ENCODE results near the gene GOLGA7B. TPM values are rescaled to one million over a fixed set of nuclear protein-coding genes. Genes with fewer than 3 reads are reported as not detected.

The GOLGA7B gene
- total and polyA plus RNA-seq, 2 donors (not counting 3 experiments of a cell fraction or from before 2014, with no cell fraction given), result 0.03 TPM; not detected in 1

- dilution Hi-C loops (cut with MboI; ENCODE audit: extremely low pct_ligation_motif_present, low sequenced_read_pairs), result no loop called here
- Histone ChIP-seq H3K4me3 (replicated peaks in 1 of 3; ENCODE audit: insufficient read depth in 1 of 3, low read depth in 1 of 3, low read length in 3 of 3) (no peak overlapping the region), H4K20me1 (replicated peaks; ENCODE audit: control insufficient read depth, extremely low read depth, insufficient read depth, low read length) (no peaks in the 10 kb centered on the region), H3K4me2 (ENCODE audit: insufficient read depth, low read length) (no peak overlapping the region), H3K9me1 (replicated peaks; ENCODE audit: control insufficient read depth, extremely low read depth, insufficient read depth, low read length) (no peaks in the 10 kb centered on the region), H3K27ac (ENCODE audit: insufficient read depth, low read depth, low read length) (no peak overlapping the region), H3K4me1 (ENCODE audit: control insufficient read depth, extremely low read depth, insufficient read depth, low read length) (no peaks in the 10 kb centered on the region), H3K9me3 (replicated peaks; ENCODE audit: control insufficient read depth, insufficient read depth, low read length) (no peaks in the 10 kb centered on the region), H3K27me3 (ENCODE audit: control insufficient read depth in 2 of 2, insufficient read depth in 2 of 2, low read length in 2 of 2) (no peaks in the 10 kb centered on the region), H3K79me2 (ENCODE audit: control insufficient read depth, insufficient read depth, low read length) (no peaks in the 10 kb centered on the region), H3K9ac (replicated peaks; ENCODE audit: extremely low read depth, insufficient read depth, low read length) (no peak overlapping the region), H2AFZ (ENCODE audit: low read depth, low read length) (no peak overlapping the region), H3K36me3 (ENCODE audit: control insufficient read depth in 2 of 2, extremely low read depth in 1 of 2, insufficient read depth in 2 of 2, low read length in 2 of 2) (no peaks in the 10 kb centered on the region)
- TF ChIP-seq, protein P1, sequence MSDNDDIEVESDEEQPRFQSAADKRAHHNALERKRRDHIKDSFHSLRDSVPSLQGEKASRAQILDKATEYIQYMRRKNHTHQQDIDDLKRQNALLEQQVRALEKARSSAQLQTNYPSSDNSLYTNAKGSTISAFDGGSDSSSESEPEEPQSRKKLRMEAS (IDR thresholded peaks at IDR 0.05; ENCODE audit: insufficient read depth, insufficient read length), result no peak
- TF ChIP-seq MYC (IDR thresholded peaks at IDR 0.05; ENCODE audit: low read depth, low read length), result no peak
- no peak for TF ChIP-seq POLR2A (IDR thresholded peaks at IDR 0.05; ENCODE audit: low read depth, low read length)
- TF ChIP-seq JUN (IDR thresholded peaks at IDR 0.05; ENCODE audit: borderline replicate concordance, insufficient read depth, insufficient read length, low read depth), result no peak
- no peak for TF ChIP-seq EZH2 (IDR thresholded peaks at IDR 0.05; ENCODE audit: borderline replicate concordance, low read depth, low read length, severe bottlenecking)
- TF ChIP-seq, protein P2, sequence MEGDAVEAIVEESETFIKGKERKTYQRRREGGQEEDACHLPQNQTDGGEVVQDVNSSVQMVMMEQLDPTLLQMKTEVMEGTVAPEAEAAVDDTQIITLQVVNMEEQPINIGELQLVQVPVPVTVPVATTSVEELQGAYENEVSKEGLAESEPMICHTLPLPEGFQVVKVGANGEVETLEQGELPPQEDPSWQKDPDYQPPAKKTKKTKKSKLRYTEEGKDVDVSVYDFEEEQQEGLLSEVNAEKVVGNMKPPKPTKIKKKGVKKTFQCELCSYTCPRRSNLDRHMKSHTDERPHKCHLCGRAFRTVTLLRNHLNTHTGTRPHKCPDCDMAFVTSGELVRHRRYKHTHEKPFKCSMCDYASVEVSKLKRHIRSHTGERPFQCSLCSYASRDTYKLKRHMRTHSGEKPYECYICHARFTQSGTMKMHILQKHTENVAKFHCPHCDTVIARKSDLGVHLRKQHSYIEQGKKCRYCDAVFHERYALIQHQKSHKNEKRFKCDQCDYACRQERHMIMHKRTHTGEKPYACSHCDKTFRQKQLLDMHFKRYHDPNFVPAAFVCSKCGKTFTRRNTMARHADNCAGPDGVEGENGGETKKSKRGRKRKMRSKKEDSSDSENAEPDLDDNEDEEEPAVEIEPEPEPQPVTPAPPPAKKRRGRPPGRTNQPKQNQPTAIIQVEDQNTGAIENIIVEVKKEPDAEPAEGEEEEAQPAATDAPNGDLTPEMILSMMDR (IDR thresholded peaks at IDR 0.05; ENCODE audit: extremely low read depth in 1 of 2, insufficient read depth in 1 of 2, low read depth in 1 of 2, low read length in 2 of 2), result no peak
- TF ChIP-seq GATA2 (IDR thresholded peaks at IDR 0.05; ENCODE audit: insufficient read depth, insufficient read length, low read depth, low read length), result no peak
- no peak for TF ChIP-seq POLR2AphosphoS5 (IDR thresholded peaks at IDR 0.05; ENCODE audit: insufficient read depth, low read depth, low read length)
- no peak for TF ChIP-seq FOS (IDR thresholded peaks at IDR 0.05; ENCODE audit: borderline replicate concordance, insufficient read depth, low read length)
- BruUV-seq (replicated peaks), result no TSS peak
- intact Hi-C loops (cut with micrococcal nuclease), result no loop called here
- FAIRE-seq (no peak), DNase-seq (ENCODE audit: low read depth, low spot score) (no peak)
- ChIA-PET CTCF (no interaction called here), POLR2A (no interaction called here)
Measured at GRCh38 chr10:97816609-97817008, 33.0 kb upstream of the GOLGA7B start.
